Measurements from ENCODE around the gene PRDM9. TPM values are rescaled to one million over a fixed set of nuclear protein-coding genes. Genes with fewer than 3 reads are reported as not detected.
"Not testable (repeated sequence)": the region's sequence is repeated elsewhere in the genome, so short reads cannot be mapped to it uniquely, and the experiment has no call there.

The PRDM9 gene
- not detected for total RNA-seq

- DNase-seq (no peak), ATAC-seq (no peak)
- Mint-ChIP-seq H3K4me3 (no peak within 1 kb of the TSS), H3K9me3 (ENCODE audit: low read depth) (peaks cover 16% of the 10 kb centered on the region), H3K27ac (no peak within 1 kb of the TSS), H3K4me1 (no peaks in the 10 kb centered on the region), H3K36me3 (peaks cover 2% of the 10 kb centered on the region), H3K27me3 (no peaks in the 10 kb centered on the region)
- CTCF ChIA-PET: no interaction called here
Measured at GRCh38 chr5:23507278-23507685, at the start of gene PRDM9. TSS of gene PRDM9 (plus strand) at chr5:23507609. CDS start at chr5:23509034, 1,425 bp downstream.

- Mint-ChIP-seq H3K36me3 (no peaks in the 10 kb centered on the region), H3K4me1 (no peaks in the 10 kb centered on the region), H3K27me3 (no peaks in the 10 kb centered on the region), H3K9me3 (ENCODE audit: low read depth) (peaks cover 7% of the 10 kb centered on the region), H3K27ac (no peak overlapping the region), H3K4me3 (no peak overlapping the region)
- no peak for ATAC-seq
- DNase-seq: no peak
- CTCF ChIA-PET: no interaction called here
Measured at GRCh38 chr5:23457780-23458179, 49.6 kb upstream of the PRDM9 start.

- H3K27me3 Mint-ChIP-seq: no peaks in the 10 kb centered on the region
- CTCF ChIA-PET: no interaction called here
- DNase-seq: no peak
- H3K36me3 Mint-ChIP-seq: no peaks in the 10 kb centered on the region
- no peak for ATAC-seq
- no peak overlapping the region for H3K4me3 Mint-ChIP-seq
- H3K4me1 Mint-ChIP-seq: no peaks in the 10 kb centered on the region
- peaks cover 7% of the 10 kb centered on the region for H3K9me3 Mint-ChIP-seq (ENCODE audit: low read depth)
- no peak overlapping the region for H3K27ac Mint-ChIP-seq
Measured at GRCh38 chr5:23459214-23459613, 48.2 kb upstream of the PRDM9 start.

- Mint-ChIP-seq H3K27ac (no peak overlapping the region), H3K36me3 (no peaks in the 10 kb centered on the region)
- CTCF ChIA-PET: no interaction called here
Measured at GRCh38 chr5:23461576-23461975, 45.8 kb upstream of the PRDM9 start.

GRCh38 chr5:23466401-23466912, 41.0 kb upstream of the PRDM9 start:
- no peaks in the 10 kb centered on the region for H3K36me3 Mint-ChIP-seq
- no peaks in the 10 kb centered on the region for H3K4me1 Mint-ChIP-seq
- H3K27me3 Mint-ChIP-seq: no peaks in the 10 kb centered on the region
- no peak for ATAC-seq
- DNase-seq: no peak
- H3K4me3 Mint-ChIP-seq: no peak overlapping the region
- no peak overlapping the region for H3K27ac Mint-ChIP-seq
- H3K9me3 Mint-ChIP-seq (ENCODE audit: low read depth): peaks cover 15% of the 10 kb centered on the region
- CTCF ChIA-PET: no interaction called here

More at GRCh38 chr5:23461576-23461975, 45.8 kb upstream of the PRDM9 start:
- no peak for ATAC-seq
- Mint-ChIP-seq H3K27me3 (no peaks in the 10 kb centered on the region), H3K4me3 (no peak overlapping the region), H3K4me1 (no peaks in the 10 kb centered on the region), H3K9me3 (ENCODE audit: low read depth) (peaks cover 8% of the 10 kb centered on the region)
- DNase-seq: no peak

GRCh38 chr5:23468658-23469057, 38.8 kb upstream of the PRDM9 start:
- no peak for DNase-seq
- Mint-ChIP-seq H3K9me3 (ENCODE audit: low read depth) (peaks cover 9% of the 10 kb centered on the region), H3K4me3 (no peak overlapping the region), H3K27me3 (no peaks in the 10 kb centered on the region), H3K27ac (no peak overlapping the region), H3K4me1 (no peaks in the 10 kb centered on the region), H3K36me3 (no peaks in the 10 kb centered on the region)
- CTCF ChIA-PET: no interaction called here
- no peak for ATAC-seq

- H3K4me1 Mint-ChIP-seq: no peaks in the 10 kb centered on the region
- H3K27me3 Mint-ChIP-seq: no peaks in the 10 kb centered on the region
- DNase-seq (no peak), ATAC-seq (no peak)
- H3K9me3 Mint-ChIP-seq (ENCODE audit: low read depth): peaks cover 2% of the 10 kb centered on the region
- CTCF ChIA-PET: no interaction called here
- H3K36me3 Mint-ChIP-seq: no peaks in the 10 kb centered on the region
- no peak overlapping the region for H3K4me3 Mint-ChIP-seq
- no peak overlapping the region for H3K27ac Mint-ChIP-seq
Measured at GRCh38 chr5:23473915-23474314, 33.5 kb upstream of the PRDM9 start.

- CTCF ChIA-PET: no interaction called here
Measured at GRCh38 chr5:23474315-23474714, 33.1 kb upstream of the PRDM9 start.

GRCh38 chr5:23476580-23476979, 30.8 kb upstream of the PRDM9 start:
- H3K4me1 Mint-ChIP-seq: no peaks in the 10 kb centered on the region
- no peaks in the 10 kb centered on the region for H3K36me3 Mint-ChIP-seq
- peaks cover 3% of the 10 kb centered on the region for H3K9me3 Mint-ChIP-seq (ENCODE audit: low read depth)
- no peak overlapping the region for H3K27ac Mint-ChIP-seq
- H3K27me3 Mint-ChIP-seq: no peaks in the 10 kb centered on the region
- CTCF ChIA-PET: no interaction called here
- H3K4me3 Mint-ChIP-seq: no peak overlapping the region
- DNase-seq: no peak
- no peak for ATAC-seq

More at GRCh38 chr5:23474315-23474714, 33.1 kb upstream of the PRDM9 start:
- peaks cover 3% of the 10 kb centered on the region for H3K9me3 Mint-ChIP-seq (ENCODE audit: low read depth)
- H3K4me1 Mint-ChIP-seq: no peaks in the 10 kb centered on the region
- H3K36me3 Mint-ChIP-seq: no peaks in the 10 kb centered on the region
- H3K4me3 Mint-ChIP-seq: no peak overlapping the region
- ATAC-seq (no peak), DNase-seq (no peak)
- no peak overlapping the region for H3K27ac Mint-ChIP-seq
- no peaks in the 10 kb centered on the region for H3K27me3 Mint-ChIP-seq

GRCh38 chr5:23482642-23483041, 24.8 kb upstream of the PRDM9 start:
- H3K36me3 Mint-ChIP-seq: no peaks in the 10 kb centered on the region
- H3K27ac Mint-ChIP-seq: no peak overlapping the region
- no peaks in the 10 kb centered on the region for H3K27me3 Mint-ChIP-seq
- DNase-seq: no peak
- peaks cover 5% of the 10 kb centered on the region for H3K9me3 Mint-ChIP-seq (ENCODE audit: low read depth)
- ATAC-seq: no peak
- CTCF ChIA-PET: no interaction called here
- no peaks in the 10 kb centered on the region for H3K4me1 Mint-ChIP-seq
- H3K4me3 Mint-ChIP-seq: no peak overlapping the region

GRCh38 chr5:23483090-23483489, 24.3 kb upstream of the PRDM9 start:
- no peaks in the 10 kb centered on the region for H3K4me1 Mint-ChIP-seq
- CTCF ChIA-PET: no interaction called here
- no peaks in the 10 kb centered on the region for H3K36me3 Mint-ChIP-seq
- DNase-seq (no peak), ATAC-seq (no peak)
- no peak overlapping the region for H3K4me3 Mint-ChIP-seq
- H3K27me3 Mint-ChIP-seq: no peaks in the 10 kb centered on the region
- H3K27ac Mint-ChIP-seq: no peak overlapping the region
- peaks cover 5% of the 10 kb centered on the region for H3K9me3 Mint-ChIP-seq (ENCODE audit: low read depth)

- peaks cover 5% of the 10 kb centered on the region for H3K9me3 Mint-ChIP-seq (ENCODE audit: low read depth)
- no peaks in the 10 kb centered on the region for H3K4me1 Mint-ChIP-seq
- H3K27ac Mint-ChIP-seq: no peak overlapping the region
- ATAC-seq: no peak
- H3K4me3 Mint-ChIP-seq: no peak overlapping the region
- no peaks in the 10 kb centered on the region for H3K36me3 Mint-ChIP-seq
- CTCF ChIA-PET: no interaction called here
- no peak for DNase-seq
- no peaks in the 10 kb centered on the region for H3K27me3 Mint-ChIP-seq
Measured at GRCh38 chr5:23484096-23484495, 23.3 kb upstream of the PRDM9 start.

- DNase-seq; H3K27me3 Mint-ChIP-seq; ATAC-seq; H3K36me3 Mint-ChIP-seq; H3K4me1 Mint-ChIP-seq; H3K9me3 Mint-ChIP-seq (ENCODE audit: low read depth); H3K4me3 Mint-ChIP-seq; CTCF ChIA-PET; H3K27ac Mint-ChIP-seq: not testable (repeated sequence)
Measured at GRCh38 chr5:23486227-23486626, 21.2 kb upstream of the PRDM9 start.

- Mint-ChIP-seq H3K27ac (no peak overlapping the region), H3K4me3 (no peak overlapping the region), H3K4me1 (no peaks in the 10 kb centered on the region), H3K36me3 (no peaks in the 10 kb centered on the region), H3K27me3 (no peaks in the 10 kb centered on the region), H3K9me3 (ENCODE audit: low read depth) (peaks cover 8% of the 10 kb centered on the region)
- no peak for DNase-seq
- no peak for ATAC-seq
- CTCF ChIA-PET: no interaction called here
Measured at GRCh38 chr5:23490993-23491392, 16.4 kb upstream of the PRDM9 start.

GRCh38 chr5:23494558-23494957, 12.9 kb upstream of the PRDM9 start:
- no peaks in the 10 kb centered on the region for H3K36me3 Mint-ChIP-seq
- no peak overlapping the region for H3K4me3 Mint-ChIP-seq
- no peak overlapping the region for H3K27ac Mint-ChIP-seq
- H3K9me3 Mint-ChIP-seq (ENCODE audit: low read depth): peaks cover 9% of the 10 kb centered on the region
- no peaks in the 10 kb centered on the region for H3K4me1 Mint-ChIP-seq
- DNase-seq (no peak), ATAC-seq (no peak)
- CTCF ChIA-PET: no interaction called here
- no peaks in the 10 kb centered on the region for H3K27me3 Mint-ChIP-seq

Data from activated CD8-positive, alpha-beta memory T cell treated with anti-CD3 and anti-CD28 coated beads, Interleukin-2, amount 10 ng/mL, durations not matched to agents 7 days and 5 days (primary cell).